HL-60 (cell line): ENCODE results near the gene SORCS2.

Source experiments
- GABPA ChIP-seq: IDR thresholded peaks from 2 replicates; pipeline ENCODE4 v1.6.1; 2012; ENCODE audit warnings: low read depth
- POLR2AphosphoS5 ChIP-seq: IDR thresholded peaks from 2 replicates; pipeline ENCODE4 v1.6.1; 2012; ENCODE audit warnings: low read depth
- REST ChIP-seq: IDR thresholded peaks from 2 replicates; pipeline ENCODE4 v1.6.1; 2012; ENCODE audit warnings: low read depth; ENCODE audit not compliant: insufficient replicate concordance
- TF ChIP-seq, protein P1 (sequence below): IDR thresholded peaks from one replicate; pipeline ENCODE4 v1.5.1; 2011; ENCODE audit warnings: low read length, control low read depth, inconsistent platforms; ENCODE audit not compliant: insufficient read depth

DNA sequence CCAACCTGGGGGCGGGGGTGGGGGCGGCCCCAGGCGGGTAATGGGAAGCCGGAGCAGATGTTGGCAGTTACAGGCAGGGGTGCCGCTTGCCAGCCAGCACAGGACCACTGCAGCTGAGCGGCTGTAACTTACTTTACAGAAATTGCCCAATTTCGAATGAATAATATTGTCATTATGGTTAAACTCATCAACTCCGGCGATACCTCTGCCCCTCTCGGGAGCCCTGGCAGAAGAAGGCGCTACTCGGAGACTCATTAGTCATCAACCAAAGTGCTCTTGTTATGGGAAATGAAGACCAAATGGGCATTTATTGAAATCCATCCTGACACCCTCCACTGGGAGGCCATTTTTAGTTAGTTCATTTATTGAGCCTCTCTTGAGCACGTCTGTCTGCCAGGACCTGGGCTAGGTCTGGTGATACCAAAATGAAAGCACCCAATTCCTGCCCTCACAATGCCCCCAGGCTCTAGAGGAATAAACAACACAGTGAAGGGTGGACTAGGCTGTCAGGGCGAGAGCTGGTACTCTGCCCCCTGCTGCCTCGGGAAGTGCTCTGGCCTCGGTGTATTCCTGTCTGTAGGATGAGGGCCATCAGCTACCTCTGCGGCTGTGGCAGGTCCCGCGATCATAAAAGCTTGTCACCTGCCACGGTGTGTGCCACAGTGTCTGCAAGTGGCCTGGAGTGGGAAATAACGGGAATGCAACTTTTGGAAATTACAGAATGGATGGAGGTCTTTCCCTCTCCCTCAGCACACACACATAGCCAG is 401.5 kb downstream of the SORCS2 start:
- TF ChIP-seq, protein P1, sequence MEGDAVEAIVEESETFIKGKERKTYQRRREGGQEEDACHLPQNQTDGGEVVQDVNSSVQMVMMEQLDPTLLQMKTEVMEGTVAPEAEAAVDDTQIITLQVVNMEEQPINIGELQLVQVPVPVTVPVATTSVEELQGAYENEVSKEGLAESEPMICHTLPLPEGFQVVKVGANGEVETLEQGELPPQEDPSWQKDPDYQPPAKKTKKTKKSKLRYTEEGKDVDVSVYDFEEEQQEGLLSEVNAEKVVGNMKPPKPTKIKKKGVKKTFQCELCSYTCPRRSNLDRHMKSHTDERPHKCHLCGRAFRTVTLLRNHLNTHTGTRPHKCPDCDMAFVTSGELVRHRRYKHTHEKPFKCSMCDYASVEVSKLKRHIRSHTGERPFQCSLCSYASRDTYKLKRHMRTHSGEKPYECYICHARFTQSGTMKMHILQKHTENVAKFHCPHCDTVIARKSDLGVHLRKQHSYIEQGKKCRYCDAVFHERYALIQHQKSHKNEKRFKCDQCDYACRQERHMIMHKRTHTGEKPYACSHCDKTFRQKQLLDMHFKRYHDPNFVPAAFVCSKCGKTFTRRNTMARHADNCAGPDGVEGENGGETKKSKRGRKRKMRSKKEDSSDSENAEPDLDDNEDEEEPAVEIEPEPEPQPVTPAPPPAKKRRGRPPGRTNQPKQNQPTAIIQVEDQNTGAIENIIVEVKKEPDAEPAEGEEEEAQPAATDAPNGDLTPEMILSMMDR = no peak
- TF ChIP-seq POLR2AphosphoS5 (no peak), GABPA (no peak), REST (no peak)
